ENCODE data around the gene MAN2A2. TPM values are rescaled to one million over a fixed set of nuclear protein-coding genes. Genes with fewer than 3 reads are reported as not detected.

Gene MAN2A2
- total RNA-seq, 2 donors from 2014 or later = 79.3 to 83.2 TPM

- ATAC-seq (no peak), DNase-seq (no peak)
- intact Hi-C loops (cut with DNase I) = loop anchor here in 1 of 2 donors (10.0 kb wide), 1 partner anchor 74 kb away; the partner anchor contains the start of gene VPS33B
Measured at GRCh38 chr15:90950676-90951075, 47.6 kb downstream of the MAN2A2 start.

- intact Hi-C loops (cut with DNase I) = loop anchor here in 1 of 2 donors (10.0 kb wide), 1 partner anchor 72 kb away; the partner anchor contains the start of gene VPS33B
- DNase-seq (no peak), ATAC-seq (no peak)
Measured at GRCh38 chr15:90952901-90953677, 50.0 kb downstream of the MAN2A2 start.

- ATAC-seq = no peak
- intact Hi-C loops (cut with DNase I) = loop anchor here in 1 of 2 donors (10.0 kb wide), 1 partner anchor 71 kb away; the partner anchor contains the start of gene VPS33B
- DNase-seq = no peak
Measured at GRCh38 chr15:90953947-90954711, 51.0 kb downstream of the MAN2A2 start.

GRCh38 chr15:90954712-90955623 is 51.9 kb downstream of the MAN2A2 start, which contains the start of gene RCCD1:
Gene RCCD1, plus strand, starts transcription at chr15:90954884. Its CDS starts 1,851 bp downstream, at chr15:90956735.
- DNase-seq (peak; percentile 97), ATAC-seq (peak; percentile 93 to 94)
- intact Hi-C loops (cut with DNase I) = loop anchor here (5.0 to 10.0 kb wide), 2 partner anchors 70 to 317 kb away; partner anchors contain the start of gene VPS33B (in 1 of the 2)

GRCh38 chr15:90955624-90956273 is 52.6 kb downstream of the MAN2A2 start:
- DNase-seq = no peak
- no peak for ATAC-seq
- intact Hi-C loops (cut with DNase I) = loop anchor here (2.0 to 10.0 kb wide), 3 partner anchors 69 to 317 kb away; partner anchors contain the start of gene VPS33B (in 1 of the 2)

- peak; percentile 39 to 43 for ATAC-seq
- peak; percentile 79 for DNase-seq
- intact Hi-C loops (cut with DNase I) = loop anchor here (2.0 to 10.0 kb wide), 3 partner anchors 68 to 316 kb away; partner anchors contain the start of gene VPS33B (in 1 of the 2)
Measured at GRCh38 chr15:90956274-90957030, 53.4 kb downstream of the MAN2A2 start.

- intact Hi-C loops (cut with DNase I) = loop anchor here (2.0 to 10.0 kb wide), 3 partner anchors 68 to 315 kb away; partner anchors contain the start of gene VPS33B (in 1 of the 2)
- peak; percentile 5 to 11 for ATAC-seq
- no peak for DNase-seq
Measured at GRCh38 chr15:90957031-90957790, 54.1 kb downstream of the MAN2A2 start.

GRCh38 chr15:90957791-90958190 is 54.7 kb downstream of the MAN2A2 start:
- intact Hi-C loops (cut with DNase I) = loop anchor here (2.0 to 10.0 kb wide), 3 partner anchors 67 to 315 kb away; partner anchors contain the start of gene VPS33B (in 1 of the 2)
- DNase-seq (no peak), ATAC-seq (no peak)

GRCh38 chr15:90959028-90959595 is 56.0 kb downstream of the MAN2A2 start:
- intact Hi-C loops (cut with DNase I) = loop anchor here (5.0 to 10.0 kb wide), 2 partner anchors 66 to 313 kb away; partner anchors contain the start of gene VPS33B (in 1 of the 2)
- no peak for DNase-seq
- no peak for ATAC-seq

GRCh38 chr15:90959894-90960293 is 56.8 kb downstream of the MAN2A2 start:
- intact Hi-C loops (cut with DNase I) = loop anchor here (5.0 to 10.0 kb wide), 2 partner anchors 65 to 312 kb away; partner anchors contain the start of gene VPS33B (in 1 of the 2)
- DNase-seq (peak; percentile 66), ATAC-seq (peak; percentile 46 to 70)

- intact Hi-C loops (cut with DNase I) = no loop called here
Measured at GRCh38 chr15:90960298-90961091, 57.4 kb downstream of the MAN2A2 start.

GRCh38 chr15:90962021-90962420 is 58.9 kb downstream of the MAN2A2 start:
- DNase-seq (no peak), ATAC-seq (no peak)
- intact Hi-C loops (cut with DNase I) = no loop called here

More at GRCh38 chr15:90960298-90961091, 57.4 kb downstream of the MAN2A2 start:
- ATAC-seq = no peak
- DNase-seq = no peak

- DNase-seq = no peak
- intact Hi-C loops (cut with DNase I) = no loop called here
- ATAC-seq = no peak
Measured at GRCh38 chr15:90966262-90966661, 63.2 kb downstream of the MAN2A2 start.

- no peak for ATAC-seq
- intact Hi-C loops (cut with DNase I) = no loop called here
- DNase-seq = no peak
Measured at GRCh38 chr15:90967206-90967605, 64.1 kb downstream of the MAN2A2 start.

- intact Hi-C loops (cut with DNase I) = no loop called here
- DNase-seq (no peak), ATAC-seq (no peak)
Measured at GRCh38 chr15:90968434-90968833, 65.3 kb downstream of the MAN2A2 start.

Data from left cardiac atrium (tissue), 4 donors.